Activated CD4-positive, alpha-beta memory T cell treated with anti-CD3 and anti-CD28 coated beads, Interleukin-2, amount 10 ng/mL, durations not matched to agents 7 days and 5 days (primary cell): Measurements from ENCODE around the gene TOP1. TPM values are rescaled to one million over a fixed set of nuclear protein-coding genes. Genes with fewer than 3 reads are reported as not detected.

Experiments used
- CTCF ChIA-PET: fragments of 350-600 bp; sonication (Branson Sonifier 250); formaldehyde crosslinking; loops from one replicate; lab custom pipeline; 2021; ENCODE audit warnings: antibody characterized with exemption, inconsistent platforms; lab: Charles Lee
- POLR2A ChIA-PET: fragments of 350-600 bp; sonication (Branson Sonifier 250); formaldehyde crosslinking; loops from one replicate; lab custom pipeline; 2021; ENCODE audit warnings: antibody characterized with exemption; lab: Charles Lee
- DNase-seq: peaks from one replicate; pipeline ENCODE4 v3.0.0-alpha.2; 2020
- H3K27ac Mint-ChIP-seq: one replicate; pipeline ENCODE4 v1.8.0; 2021; ENCODE audit warnings: mild to moderate bottlenecking, mixed read lengths
- H3K27me3 Mint-ChIP-seq: one replicate; pipeline ENCODE4 v1.8.0; 2021; ENCODE audit warnings: mixed read lengths
- H3K36me3 Mint-ChIP-seq: one replicate; pipeline ENCODE4 v1.8.0; 2021; ENCODE audit warnings: low read depth, mixed read lengths
- H3K4me1 Mint-ChIP-seq: one replicate; pipeline ENCODE4 v1.8.0; 2021; ENCODE audit warnings: mixed read lengths
- H3K4me3 Mint-ChIP-seq: one replicate; pipeline ENCODE4 v1.8.0; 2021; ENCODE audit warnings: mild to moderate bottlenecking, mixed read lengths
- H3K9me3 Mint-ChIP-seq: one replicate; pipeline ENCODE4 v1.8.0; 2021; ENCODE audit warnings: mixed read lengths
- total RNA-seq, 2 experiments: library from RNA; stranded (reverse); gene quantifications; one replicate each; pipeline ENCODE4 v1.2.3, GENCODE V29; 2021

Gene TOP1
- total RNA-seq, 2 experiments from 2014 or later, result 67.5 to 68.0 TPM

- Mint-ChIP-seq H3K4me1 (peaks cover 81% of the 10 kb centered on the region), H3K4me3 (no peak overlapping the region), H3K27ac (peak overlapping the region; percentile 73), H3K27me3 (no peaks in the 10 kb centered on the region), H3K36me3 (peaks cover 52% of the 10 kb centered on the region), H3K9me3 (no peaks in the 10 kb centered on the region)
- DNase-seq, result no peak
- POLR2A ChIA-PET, result interaction anchor here (0.6 to 5.9 kb wide), 5 partner anchors 10 to 50 kb away, joined by 3 to 45 read pairs (median 4); partner anchors contain the start of gene TOP1
- CTCF ChIA-PET, result interaction anchor here (1.2 to 3.4 kb wide), 5 partner anchors 10 to 94 kb away, joined by 3 to 13 read pairs (median 5); no protein-coding TSS in a partner anchor
Measured at GRCh38 chr20:41040855-41041254, 12.2 kb downstream of the TOP1 start.

- no peaks in the 10 kb centered on the region for H3K27me3 Mint-ChIP-seq
- POLR2A ChIA-PET, result interaction anchor here (1.3 to 5.9 kb wide), 3 partner anchors 9 to 30 kb away, joined by 3 to 45 read pairs (median 5); partner anchors contain the start of gene TOP1
- H3K4me3 Mint-ChIP-seq, result no peak overlapping the region
- DNase-seq, result no peak
- H3K9me3 Mint-ChIP-seq, result no peaks in the 10 kb centered on the region
- CTCF ChIA-PET, result interaction anchor here (1.2 to 6.8 kb wide), 3 partner anchors 10 to 51 kb away, joined by 3 to 36 read pairs (median 5); no protein-coding TSS in a partner anchor
- no peak overlapping the region for H3K27ac Mint-ChIP-seq
- peaks cover 84% of the 10 kb centered on the region for H3K4me1 Mint-ChIP-seq
- peaks cover 45% of the 10 kb centered on the region for H3K36me3 Mint-ChIP-seq
Measured at GRCh38 chr20:41041693-41042092, 13.1 kb downstream of the TOP1 start.

GRCh38 chr20:41044409-41045062 lies 15.9 kb downstream of the TOP1 start:
- no peak overlapping the region for H3K4me3 Mint-ChIP-seq
- peaks cover 89% of the 10 kb centered on the region for H3K4me1 Mint-ChIP-seq
- H3K27me3 Mint-ChIP-seq, result no peaks in the 10 kb centered on the region
- no peak overlapping the region for H3K27ac Mint-ChIP-seq
- ChIA-PET CTCF (interaction anchor here (6.8 kb wide), 1 partner anchor 54 kb away, joined by 36 read pairs; no protein-coding TSS in a partner anchor), POLR2A (interaction anchor here (5.9 kb wide), 1 partner anchor 14 kb away, joined by 45 read pairs; the partner anchor contains the start of gene TOP1)
- peaks cover 36% of the 10 kb centered on the region for H3K36me3 Mint-ChIP-seq
- H3K9me3 Mint-ChIP-seq, result no peaks in the 10 kb centered on the region
- DNase-seq, result no peak

GRCh38 chr20:41045671-41046070 lies 17.0 kb downstream of the TOP1 start:
- peaks cover 39% of the 10 kb centered on the region for H3K36me3 Mint-ChIP-seq
- no peak for DNase-seq
- POLR2A ChIA-PET, result interaction anchor here (1.2 to 3.0 kb wide), 6 partner anchors 8 to 96 kb away, joined by 3 to 15 read pairs (median 6); partner anchors contain the start of gene TOP1
- H3K9me3 Mint-ChIP-seq, result no peaks in the 10 kb centered on the region
- peak overlapping the region; percentile 74 for H3K27ac Mint-ChIP-seq
- no peaks in the 10 kb centered on the region for H3K27me3 Mint-ChIP-seq
- H3K4me3 Mint-ChIP-seq, result no peak overlapping the region
- peaks cover 90% of the 10 kb centered on the region for H3K4me1 Mint-ChIP-seq
- CTCF ChIA-PET, result interaction anchor here (0.6 to 6.8 kb wide), 6 partner anchors 16 to 90 kb away, joined by 3 to 36 read pairs (median 4); no protein-coding TSS in a partner anchor

GRCh38 chr20:41046716-41047115 lies 18.1 kb downstream of the TOP1 start:
- no peaks in the 10 kb centered on the region for H3K9me3 Mint-ChIP-seq
- peaks cover 44% of the 10 kb centered on the region for H3K36me3 Mint-ChIP-seq
- peaks cover 90% of the 10 kb centered on the region for H3K4me1 Mint-ChIP-seq
- H3K4me3 Mint-ChIP-seq, result peak overlapping the region; percentile 28
- ChIA-PET POLR2A (interaction anchor here (0.8 to 3.0 kb wide), 9 partner anchors 9 to 95 kb away, joined by 3 to 15 read pairs (median 3); no protein-coding TSS in a partner anchor), CTCF (interaction anchor here (1.0 to 6.8 kb wide), 7 partner anchors 14 to 89 kb away, joined by 3 to 36 read pairs (median 4); no protein-coding TSS in a partner anchor)
- peak overlapping the region; percentile 74 for H3K27ac Mint-ChIP-seq
- DNase-seq, result no peak
- no peaks in the 10 kb centered on the region for H3K27me3 Mint-ChIP-seq

- Mint-ChIP-seq H3K36me3 (peaks cover 50% of the 10 kb centered on the region), H3K9me3 (no peaks in the 10 kb centered on the region), H3K4me1 (peaks cover 90% of the 10 kb centered on the region), H3K4me3 (peak overlapping the region; percentile 75), H3K27me3 (no peaks in the 10 kb centered on the region), H3K27ac (peak overlapping the region; percentile 95)
- DNase-seq, result no peak
- ChIA-PET CTCF (interaction anchor here (1.0 to 6.8 kb wide), 4 partner anchors 10 to 88 kb away, joined by 3 to 36 read pairs (median 4); no protein-coding TSS in a partner anchor), POLR2A (interaction anchor here (0.6 to 3.0 kb wide), 11 partner anchors 14 to 56 kb away, joined by 3 to 15 read pairs (median 4); partner anchors contain the start of gene TOP1)
Measured at GRCh38 chr20:41047279-41047974, 18.8 kb downstream of the TOP1 start.

- POLR2A ChIA-PET, result interaction anchor here (0.6 to 3.0 kb wide), 10 partner anchors 8 to 57 kb away, joined by 3 to 15 read pairs (median 4); partner anchors contain the start of gene TOP1
- no peaks in the 10 kb centered on the region for H3K27me3 Mint-ChIP-seq
- peak overlapping the region; percentile 95 for H3K27ac Mint-ChIP-seq
- peaks cover 85% of the 10 kb centered on the region for H3K4me1 Mint-ChIP-seq
- CTCF ChIA-PET, result interaction anchor here (1.0 to 6.8 kb wide), 3 partner anchors 10 to 87 kb away, joined by 3 to 36 read pairs (median 4); no protein-coding TSS in a partner anchor
- no peaks in the 10 kb centered on the region for H3K9me3 Mint-ChIP-seq
- H3K4me3 Mint-ChIP-seq, result peak overlapping the region; percentile 75
- DNase-seq, result no peak
- peaks cover 48% of the 10 kb centered on the region for H3K36me3 Mint-ChIP-seq
Measured at GRCh38 chr20:41047975-41048305, 19.3 kb downstream of the TOP1 start.

- H3K27ac Mint-ChIP-seq, result peak overlapping the region; percentile 95
- peaks cover 83% of the 10 kb centered on the region for H3K4me1 Mint-ChIP-seq
- H3K27me3 Mint-ChIP-seq, result no peaks in the 10 kb centered on the region
- H3K9me3 Mint-ChIP-seq, result peaks cover 4% of the 10 kb centered on the region
- peaks cover 46% of the 10 kb centered on the region for H3K36me3 Mint-ChIP-seq
- peak overlapping the region; percentile 75 for H3K4me3 Mint-ChIP-seq
- ChIA-PET POLR2A (interaction anchor here (0.8 to 2.0 kb wide), 8 partner anchors 9 to 63 kb away, joined by 3 to 10 read pairs (median 4); partner anchors contain the start of gene TOP1), CTCF (interaction anchor here (1.5 to 6.8 kb wide), 3 partner anchors 24 to 58 kb away, joined by 4 to 36 read pairs (median 19); no protein-coding TSS in a partner anchor)
- DNase-seq, result no peak
Measured at GRCh38 chr20:41048461-41049301, 20.1 kb downstream of the TOP1 start.

GRCh38 chr20:41049451-41049850 lies 20.8 kb downstream of the TOP1 start:
- Mint-ChIP-seq H3K9me3 (peaks cover 5% of the 10 kb centered on the region), H3K27ac (peak overlapping the region; percentile 95), H3K27me3 (no peaks in the 10 kb centered on the region), H3K36me3 (peaks cover 50% of the 10 kb centered on the region), H3K4me3 (no peak overlapping the region), H3K4me1 (peaks cover 85% of the 10 kb centered on the region)
- no peak for DNase-seq
- CTCF ChIA-PET, result interaction anchor here (1.3 to 5.2 kb wide), 4 partner anchors 11 to 58 kb away, joined by 3 to 19 read pairs (median 6); no protein-coding TSS in a partner anchor
- POLR2A ChIA-PET, result interaction anchor here (1.5 to 1.6 kb wide), 2 partner anchors 63 to 108 kb away, joined by 3 to 4 read pairs; no protein-coding TSS in a partner anchor

GRCh38 chr20:41050361-41051008 lies 21.9 kb downstream of the TOP1 start:
- H3K4me1 Mint-ChIP-seq, result peaks cover 83% of the 10 kb centered on the region
- H3K27me3 Mint-ChIP-seq, result no peaks in the 10 kb centered on the region
- DNase-seq, result no peak
- peaks cover 51% of the 10 kb centered on the region for H3K36me3 Mint-ChIP-seq
- no peak overlapping the region for H3K4me3 Mint-ChIP-seq
- peaks cover 5% of the 10 kb centered on the region for H3K9me3 Mint-ChIP-seq
- no peak overlapping the region for H3K27ac Mint-ChIP-seq
- ChIA-PET POLR2A (interaction anchor here (0.7 to 1.5 kb wide), 3 partner anchors 9 to 107 kb away, joined by 3 to 4 read pairs (median 3); no protein-coding TSS in a partner anchor), CTCF (interaction anchor here (1.3 to 5.2 kb wide), 4 partner anchors 12 to 59 kb away, joined by 3 to 19 read pairs (median 6); no protein-coding TSS in a partner anchor)
